BE2C (cell line): ENCODE measurements around the gene TEC.
A peak's percentile ranks its signal among the peaks of the same experiment; 100 is the strongest.

Experiments
- DNase-seq: peaks from one replicate; pipeline ENCODE4 v3.0.0-alpha.2; 2020
- H3K27me3 ChIP-seq: fragments of 250-450 bp; sonication (Bioruptor Pico); 2 replicates; pipeline ENCODE4 v1.5.1; 2020; ENCODE audit warnings: mild to moderate bottlenecking
- H3K36me3 ChIP-seq: fragments of 250-450 bp; sonication (Bioruptor Pico); 2 replicates; pipeline ENCODE4 v1.5.1; 2020; ENCODE audit warnings: mild to moderate bottlenecking
- H3K4me1 ChIP-seq: fragments of 250-450 bp; sonication (Bioruptor Pico); 2 replicates; pipeline ENCODE4 v1.5.1; 2020
- H3K4me3 ChIP-seq: 2 replicates; pipeline ENCODE4 v1.5.1; 2011; ENCODE audit warnings: low read depth, low read length
- H3K9me3 ChIP-seq: fragments of 250-450 bp; sonication (Bioruptor Pico); 2 replicates; pipeline ENCODE4 v1.5.1; 2020
- CTCF ChIP-seq: IDR thresholded peaks from 2 replicates; pipeline ENCODE4 v1.5.1; 2012; ENCODE audit warnings: mild to moderate bottlenecking, low read depth, low read length

TEC gene

GRCh38 chr4:48149827-48150370 lies 119.7 kb downstream of the TEC start:
- TF ChIP-seq CTCF, result no peak
- H3K9me3 ChIP-seq, result 0 out of 2 replicates have a peak, but pooled peaks cover 5% of the 10 kb centered on the region
- H3K4me1 ChIP-seq, result no peaks in the 10 kb centered on the region
- H3K27me3 ChIP-seq, result peaks cover 27% of the 10 kb centered on the region
- no peak for DNase-seq
- H3K36me3 ChIP-seq, result no peaks in the 10 kb centered on the region
- H3K4me3 ChIP-seq, result no peak overlapping the region

- Histone ChIP-seq H3K36me3 (no peaks in the 10 kb centered on the region), H3K9me3 (no peaks in the 10 kb centered on the region), H3K4me3 (no peak overlapping the region), H3K4me1 (no peaks in the 10 kb centered on the region), H3K27me3 (peaks cover 36% of the 10 kb centered on the region)
- TF ChIP-seq CTCF, result no peak
- no peak for DNase-seq
Measured at GRCh38 chr4:48147621-48148020, 122.0 kb downstream of the TEC start.

- Histone ChIP-seq H3K27me3 (peaks cover 16% of the 10 kb centered on the region), H3K4me1 (no peaks in the 10 kb centered on the region), H3K9me3 (no peaks in the 10 kb centered on the region), H3K36me3 (no peaks in the 10 kb centered on the region), H3K4me3 (no peak overlapping the region)
- DNase-seq, result no peak
- peak; percentile 50 for TF ChIP-seq CTCF
Measured at GRCh38 chr4:48141048-48141447, 128.6 kb downstream of the TEC start.

DNA sequence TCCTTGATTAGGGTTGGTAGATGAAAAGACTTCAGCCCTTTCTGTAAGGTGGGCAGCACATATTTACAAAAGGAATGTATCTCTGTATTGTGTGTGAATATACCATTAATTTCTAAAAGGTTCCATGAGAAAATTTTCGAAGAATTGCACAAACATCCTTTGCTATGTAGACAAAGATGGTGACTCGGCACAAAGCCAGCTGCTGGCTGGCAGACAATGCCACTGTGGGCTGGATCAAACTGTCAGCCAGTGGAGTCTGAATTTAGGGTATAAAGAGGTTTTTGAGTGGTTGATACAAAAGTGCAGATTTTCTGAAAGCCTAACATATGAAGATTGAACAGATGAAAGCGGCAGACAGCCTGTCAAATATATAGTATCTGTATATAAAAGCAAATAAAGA lies 129.9 kb downstream of the TEC start:
- Histone ChIP-seq H3K9me3 (no peaks in the 10 kb centered on the region), H3K27me3 (peaks cover 8% of the 10 kb centered on the region), H3K4me1 (no peaks in the 10 kb centered on the region), H3K36me3 (no peaks in the 10 kb centered on the region), H3K4me3 (no peak overlapping the region)
- TF ChIP-seq CTCF, result no peak
- DNase-seq, result no peak

- H3K27me3 ChIP-seq, result 0 out of 2 replicates have a peak, but pooled peaks cover 2% of the 10 kb centered on the region
- no peaks in the 10 kb centered on the region for H3K36me3 ChIP-seq
- H3K4me1 ChIP-seq, result no peaks in the 10 kb centered on the region
- H3K9me3 ChIP-seq, result no peaks in the 10 kb centered on the region
- TF ChIP-seq CTCF, result no peak
- H3K4me3 ChIP-seq, result no peak overlapping the region
- no peak for DNase-seq
Measured at GRCh38 chr4:48138936-48139335, 130.7 kb downstream of the TEC start.

- no peaks in the 10 kb centered on the region for H3K36me3 ChIP-seq
- H3K4me3 ChIP-seq, result no peak overlapping the region
- H3K9me3 ChIP-seq, result no peaks in the 10 kb centered on the region
- H3K27me3 ChIP-seq, result 0 out of 2 replicates have a peak, but pooled peaks cover 2% of the 10 kb centered on the region
- TF ChIP-seq CTCF, result no peak
- no peaks in the 10 kb centered on the region for H3K4me1 ChIP-seq
- DNase-seq, result no peak
Measured at GRCh38 chr4:48138511-48138910, 131.1 kb downstream of the TEC start.
